ENCODE measurements around the gene NFATC1. TPM values are rescaled to one million over a fixed set of nuclear protein-coding genes. Genes with fewer than 3 reads are reported as not detected.

NFATC1 gene
- total RNA-seq, 2 donors from 2014 or later, result 19.0 to 20.2 TPM

GRCh38 chr18:79377187-79377891 lies 18.4 kb upstream of the NFATC1 start:
- no peak overlapping the region for H3K4me3 ChIP-seq
- no peaks in the 10 kb centered on the region for H3K9me3 ChIP-seq
- TF ChIP-seq CTCF (IDR thresholded peaks at IDR 0.05), result no peak
- no peaks in the 10 kb centered on the region for H3K27me3 ChIP-seq
- peaks cover 10% of the 10 kb centered on the region for H3K36me3 ChIP-seq
- no peak for DNase-seq (ENCODE audit: low spot score)
- H3K4me1 ChIP-seq, result peaks cover 0 to 8% of the 10 kb centered on the region in 2 donors
- H3K27ac ChIP-seq, result no peak overlapping the region

- Histone ChIP-seq H3K36me3 (peaks cover 10% of the 10 kb centered on the region), H3K27me3 (no peaks in the 10 kb centered on the region), H3K4me1 (peaks cover 0 to 8% of the 10 kb centered on the region in 2 donors), H3K4me3 (no peak overlapping the region), H3K9me3 (no peaks in the 10 kb centered on the region), H3K27ac (no peak overlapping the region)
- DNase-seq (ENCODE audit: low spot score), result peak; percentile 85
- TF ChIP-seq CTCF (IDR thresholded peaks at IDR 0.05), result peak; percentile 96 to 99
Observed at GRCh38 chr18:79378536-79379250, 17.0 kb upstream of the NFATC1 start.

GRCh38 chr18:79379251-79379905 lies 16.4 kb upstream of the NFATC1 start:
- Histone ChIP-seq H3K27me3 (no peaks in the 10 kb centered on the region), H3K36me3 (peaks cover 10% of the 10 kb centered on the region), H3K4me3 (no peak overlapping the region), H3K9me3 (no peaks in the 10 kb centered on the region), H3K27ac (no peak overlapping the region), H3K4me1 (peaks cover 0 to 8% of the 10 kb centered on the region in 2 donors)
- no peak for TF ChIP-seq CTCF (IDR thresholded peaks at IDR 0.05)
- DNase-seq (ENCODE audit: low spot score), result no peak

GRCh38 chr18:79379931-79380815 lies 15.6 kb upstream of the NFATC1 start:
- peaks cover 0 to 8% of the 10 kb centered on the region in 2 donors for H3K4me1 ChIP-seq
- TF ChIP-seq CTCF (IDR thresholded peaks at IDR 0.05), result no peak
- DNase-seq (ENCODE audit: low spot score), result no peak
- H3K4me3 ChIP-seq, result no peak overlapping the region
- no peak overlapping the region for H3K27ac ChIP-seq
- H3K9me3 ChIP-seq, result no peaks in the 10 kb centered on the region
- peaks cover 3% of the 10 kb centered on the region for H3K36me3 ChIP-seq
- no peaks in the 10 kb centered on the region for H3K27me3 ChIP-seq
